SK-N-SH treated with all-trans-retinoic acid at 6 μM for 48 hours (cell line): Measurements from ENCODE around the gene EPHB2.

Experiments used
- ARNTL ChIP-seq: fragments of 450-650 bp; formaldehyde crosslinking; IDR thresholded peaks from 2 replicates; pipeline ENCODE4 v1.5.0; 2020; ENCODE audit warnings: low read depth, mild to moderate bottlenecking, moderate library complexity, borderline replicate concordance
- GLIS3 ChIP-seq: fragments of 250-450 bp; sonication (Bioruptor Pico); IDR thresholded peaks from 2 replicates; pipeline ENCODE4 v1.5.0; 2020; ENCODE audit warnings: mild to moderate bottlenecking, moderate library complexity
- PATZ1 ChIP-seq: fragments of 250-450 bp; sonication (Bioruptor Pico); IDR thresholded peaks from 2 replicates; pipeline ENCODE4 v1.8.0; 2020; ENCODE audit warnings: mild to moderate bottlenecking, moderate library complexity, borderline replicate concordance
- SNAI2 ChIP-seq: fragments of 250-450 bp; sonication (Bioruptor Pico); IDR thresholded peaks from 2 replicates; pipeline ENCODE4 v1.5.0; 2020; ENCODE audit warnings: mild to moderate bottlenecking, moderate library complexity
- TOX ChIP-seq: fragments of 250-450 bp; sonication (Bioruptor Pico); IDR thresholded peaks from 2 replicates; pipeline ENCODE4 v1.8.0; 2021; ENCODE audit warnings: mild to moderate bottlenecking, moderate library complexity, borderline replicate concordance
- ZFP30 ChIP-seq: fragments of 450-650 bp; formaldehyde crosslinking; IDR thresholded peaks from 2 replicates; pipeline ENCODE4 v1.5.0; 2022; ENCODE audit warnings: mild to moderate bottlenecking, moderate library complexity
- ZNF70 ChIP-seq: fragments of 450-650 bp; formaldehyde crosslinking; IDR thresholded peaks from 2 replicates; pipeline ENCODE4 v1.5.0; 2020; ENCODE audit warnings: mild to moderate bottlenecking, moderate library complexity
- TF ChIP-seq, protein P1 (sequence below): fragments of 250-450 bp; sonication (Bioruptor Pico); IDR thresholded peaks from 2 replicates; pipeline ENCODE4 v1.5.0; 2020; ENCODE audit warnings: mild to moderate bottlenecking, moderate library complexity

DNA sequence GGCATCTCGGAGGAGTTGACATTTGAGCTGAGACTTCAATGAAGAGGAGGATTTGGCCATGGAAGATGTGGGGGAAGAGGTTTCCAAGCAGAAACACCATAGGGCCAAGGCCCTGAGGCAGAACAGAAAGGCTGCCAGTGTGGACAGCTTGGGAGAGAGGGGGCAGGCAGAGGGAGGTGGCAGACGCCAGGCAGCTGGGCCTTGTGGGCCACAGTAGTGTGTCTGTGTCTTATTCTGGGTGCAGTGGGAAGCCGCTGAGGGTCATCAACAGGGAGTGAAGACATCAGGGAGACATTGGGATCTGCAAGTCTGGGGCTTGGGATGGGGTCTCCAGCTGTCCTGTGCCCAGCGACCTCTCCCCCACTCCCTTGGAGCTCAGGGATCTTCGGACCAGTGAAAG is 165.2 kb downstream of the EPHB2 start:
- TF ChIP-seq GLIS3 (CRISPR knock-in tag): no peak
- TF ChIP-seq, protein P1, sequence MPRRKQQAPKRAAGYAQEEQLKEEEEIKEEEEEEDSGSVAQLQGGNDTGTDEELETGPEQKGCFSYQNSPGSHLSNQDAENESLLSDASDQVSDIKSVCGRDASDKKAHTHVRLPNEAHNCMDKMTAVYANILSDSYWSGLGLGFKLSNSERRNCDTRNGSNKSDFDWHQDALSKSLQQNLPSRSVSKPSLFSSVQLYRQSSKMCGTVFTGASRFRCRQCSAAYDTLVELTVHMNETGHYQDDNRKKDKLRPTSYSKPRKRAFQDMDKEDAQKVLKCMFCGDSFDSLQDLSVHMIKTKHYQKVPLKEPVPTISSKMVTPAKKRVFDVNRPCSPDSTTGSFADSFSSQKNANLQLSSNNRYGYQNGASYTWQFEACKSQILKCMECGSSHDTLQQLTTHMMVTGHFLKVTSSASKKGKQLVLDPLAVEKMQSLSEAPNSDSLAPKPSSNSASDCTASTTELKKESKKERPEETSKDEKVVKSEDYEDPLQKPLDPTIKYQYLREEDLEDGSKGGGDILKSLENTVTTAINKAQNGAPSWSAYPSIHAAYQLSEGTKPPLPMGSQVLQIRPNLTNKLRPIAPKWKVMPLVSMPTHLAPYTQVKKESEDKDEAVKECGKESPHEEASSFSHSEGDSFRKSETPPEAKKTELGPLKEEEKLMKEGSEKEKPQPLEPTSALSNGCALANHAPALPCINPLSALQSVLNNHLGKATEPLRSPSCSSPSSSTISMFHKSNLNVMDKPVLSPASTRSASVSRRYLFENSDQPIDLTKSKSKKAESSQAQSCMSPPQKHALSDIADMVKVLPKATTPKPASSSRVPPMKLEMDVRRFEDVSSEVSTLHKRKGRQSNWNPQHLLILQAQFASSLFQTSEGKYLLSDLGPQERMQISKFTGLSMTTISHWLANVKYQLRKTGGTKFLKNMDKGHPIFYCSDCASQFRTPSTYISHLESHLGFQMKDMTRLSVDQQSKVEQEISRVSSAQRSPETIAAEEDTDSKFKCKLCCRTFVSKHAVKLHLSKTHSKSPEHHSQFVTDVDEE (CRISPR knock-in tag): no peak
- no peak for TF ChIP-seq SNAI2 (CRISPR knock-in tag)
- no peak for TF ChIP-seq ZNF70 (CRISPR knock-in tag)
- no peak for TF ChIP-seq PATZ1 (CRISPR knock-in tag)
- no peak for TF ChIP-seq ZFP30 (CRISPR knock-in tag)
- no peak for TF ChIP-seq TOX (CRISPR knock-in tag)
- TF ChIP-seq ARNTL (CRISPR knock-in tag): no peak
